SK-N-SH treated with all-trans-retinoic acid at 6 μM for 48 hours (cell line): Measurements from ENCODE around the gene CHST13.

ENCODE experiments used
- ATAC-seq: fragments of 200-7000 bp; cut with Tn5 transposase; 3 replicates; pipeline ENCODE4 v1.9.1; 2020; ENCODE audit warnings: mild to moderate bottlenecking, moderate library complexity
- ARNTL ChIP-seq: fragments of 450-650 bp; formaldehyde crosslinking; IDR thresholded peaks from 2 replicates; pipeline ENCODE4 v1.5.0; 2020; ENCODE audit warnings: low read depth, mild to moderate bottlenecking, moderate library complexity, borderline replicate concordance
- BACH2 ChIP-seq: fragments of 250-450 bp; sonication (Bioruptor Pico); IDR thresholded peaks from 2 replicates; pipeline ENCODE4 v1.9.0; 2021; ENCODE audit warnings: mild to moderate bottlenecking, borderline replicate concordance
- CREB5 ChIP-seq: fragments of 250-450 bp; sonication (Bioruptor Pico); IDR thresholded peaks from 2 replicates; pipeline ENCODE4 v1.5.1; 2020; ENCODE audit warnings: low read depth, mild to moderate bottlenecking, moderate library complexity
- CSDC2 ChIP-seq: fragments of 250-450 bp; sonication (Bioruptor Pico); IDR thresholded peaks from 2 replicates; pipeline ENCODE4 v1.5.0; 2020; ENCODE audit warnings: mild to moderate bottlenecking, moderate library complexity
- OSR1 ChIP-seq: fragments of 250-450 bp; sonication (Bioruptor Pico); IDR thresholded peaks from 2 replicates; pipeline ENCODE4 v1.8.0; 2022; ENCODE audit warnings: moderate library complexity, mild to moderate bottlenecking, inconsistent platforms
- PATZ1 ChIP-seq: fragments of 250-450 bp; sonication (Bioruptor Pico); IDR thresholded peaks from 2 replicates; pipeline ENCODE4 v1.8.0; 2020; ENCODE audit warnings: mild to moderate bottlenecking, moderate library complexity, borderline replicate concordance
- POU6F1 ChIP-seq: fragments of 250-450 bp; sonication (Bioruptor Pico); IDR thresholded peaks from 2 replicates; pipeline ENCODE4 v1.8.0; 2021; ENCODE audit warnings: low read depth, mild to moderate bottlenecking, moderate library complexity, borderline replicate concordance
- PPARA ChIP-seq: fragments of 250-450 bp; sonication (Bioruptor Pico); IDR thresholded peaks from 2 replicates; pipeline ENCODE4 v1.5.0; 2020; ENCODE audit warnings: mild to moderate bottlenecking, borderline replicate concordance
- RARB ChIP-seq: fragments of 250-450 bp; sonication (Bioruptor Pico); IDR thresholded peaks from 2 replicates; pipeline ENCODE4 v1.8.0; 2021; ENCODE audit warnings: mild to moderate bottlenecking, moderate library complexity
- SNAI2 ChIP-seq: fragments of 250-450 bp; sonication (Bioruptor Pico); IDR thresholded peaks from 2 replicates; pipeline ENCODE4 v1.5.0; 2020; ENCODE audit warnings: mild to moderate bottlenecking, moderate library complexity
- TOX ChIP-seq: fragments of 250-450 bp; sonication (Bioruptor Pico); IDR thresholded peaks from 2 replicates; pipeline ENCODE4 v1.8.0; 2021; ENCODE audit warnings: mild to moderate bottlenecking, moderate library complexity, borderline replicate concordance
- ZC3H10 ChIP-seq: fragments of 250-450 bp; sonication (Bioruptor Pico); IDR thresholded peaks from 2 replicates; pipeline ENCODE4 v1.5.1; 2021; ENCODE audit warnings: mild to moderate bottlenecking, moderate library complexity
- ZFP30 ChIP-seq: fragments of 450-650 bp; formaldehyde crosslinking; IDR thresholded peaks from 2 replicates; pipeline ENCODE4 v1.5.0; 2022; ENCODE audit warnings: mild to moderate bottlenecking, moderate library complexity
- ZNF70 ChIP-seq: fragments of 450-650 bp; formaldehyde crosslinking; IDR thresholded peaks from 2 replicates; pipeline ENCODE4 v1.5.0; 2020; ENCODE audit warnings: mild to moderate bottlenecking, moderate library complexity
- ZNF8 ChIP-seq: fragments of 450-650 bp; formaldehyde crosslinking; IDR thresholded peaks from 2 replicates; pipeline ENCODE4 v1.5.0; 2020; ENCODE audit warnings: mild to moderate bottlenecking, moderate library complexity

Gene CHST13

GRCh38 chr3:126515066-126515706, 8.8 kb upstream of the CHST13 start (continued):
- no peak for TF ChIP-seq PATZ1 (CRISPR knock-in tag)

- TF ChIP-seq ZFP30 (CRISPR knock-in tag) (no peak), OSR1 (CRISPR knock-in tag) (no peak), PPARA (no peak), RARB (CRISPR knock-in tag) (no peak), ZNF70 (CRISPR knock-in tag) (no peak)
- ATAC-seq = no peak
Observed at GRCh38 chr3:126516152-126516935, 7.6 kb upstream of the CHST13 start.

GRCh38 chr3:126516936-126517290, 7.0 kb upstream of the CHST13 start:
- no peak for ATAC-seq
- no peak for TF ChIP-seq TOX (CRISPR knock-in tag)
- no peak for TF ChIP-seq ZC3H10
- TF ChIP-seq PATZ1 (CRISPR knock-in tag) = no peak
- no peak for TF ChIP-seq PPARA
- TF ChIP-seq ZNF8 (CRISPR knock-in tag) = no peak
- no peak for TF ChIP-seq ZFP30 (CRISPR knock-in tag)
- TF ChIP-seq CSDC2 = no peak
- TF ChIP-seq OSR1 (CRISPR knock-in tag) = no peak
- no peak for TF ChIP-seq ARNTL (CRISPR knock-in tag)
- no peak for TF ChIP-seq SNAI2 (CRISPR knock-in tag)

GRCh38 chr3:126517291-126517951, 6.5 kb upstream of the CHST13 start, which contains the start of gene UROC1:
Gene UROC1 (minus strand): TSS chr3:126517773. CDS start chr3:126517719, 54 bp downstream.
- no peak for ATAC-seq
- TF ChIP-seq BACH2 = no peak

GRCh38 chr3:126517986-126518778, 5.8 kb upstream of the CHST13 start:
- TF ChIP-seq POU6F1 (CRISPR knock-in tag) (no peak), PATZ1 (CRISPR knock-in tag) (no peak), CSDC2 (no peak), ZNF8 (CRISPR knock-in tag) (no peak), ZFP30 (CRISPR knock-in tag) (no peak), CREB5 (CRISPR knock-in tag) (no peak), RARB (CRISPR knock-in tag) (no peak)

More at GRCh38 chr3:126517986-126518778, 5.8 kb upstream of the CHST13 start:
- no peak for ATAC-seq
